HG02623 (cell line): ENCODE measurements around the gene PCDH15.

Source experiments
- ATAC-seq: cut with Tn5 transposase; IDR thresholded peaks from one replicate; pipeline ENCODE4 v1.9.1; 2021; ENCODE audit warnings: moderate library complexity; ENCODE audit not compliant: unreplicated experiment

The PCDH15 gene

DNA sequence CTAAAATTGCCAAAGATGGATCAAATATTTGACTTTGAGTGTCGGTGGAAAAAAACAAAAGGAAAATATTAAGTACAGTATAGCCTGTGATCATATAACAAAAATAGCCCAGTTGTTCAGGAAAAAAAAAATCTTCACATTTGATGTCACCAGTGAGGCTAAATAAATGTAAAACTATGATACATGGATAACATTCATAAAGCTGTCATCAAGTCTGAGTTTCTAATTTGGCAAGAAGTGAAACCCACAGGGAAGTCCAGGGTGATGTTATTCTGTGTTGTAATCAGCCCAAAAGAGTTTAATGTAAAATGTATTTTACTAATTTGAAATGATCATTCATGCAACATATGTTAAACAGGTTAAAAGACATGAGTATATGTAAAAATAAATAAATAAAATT, 908.0 kb downstream of the PCDH15 start:
- ATAC-seq: no peak

DNA sequence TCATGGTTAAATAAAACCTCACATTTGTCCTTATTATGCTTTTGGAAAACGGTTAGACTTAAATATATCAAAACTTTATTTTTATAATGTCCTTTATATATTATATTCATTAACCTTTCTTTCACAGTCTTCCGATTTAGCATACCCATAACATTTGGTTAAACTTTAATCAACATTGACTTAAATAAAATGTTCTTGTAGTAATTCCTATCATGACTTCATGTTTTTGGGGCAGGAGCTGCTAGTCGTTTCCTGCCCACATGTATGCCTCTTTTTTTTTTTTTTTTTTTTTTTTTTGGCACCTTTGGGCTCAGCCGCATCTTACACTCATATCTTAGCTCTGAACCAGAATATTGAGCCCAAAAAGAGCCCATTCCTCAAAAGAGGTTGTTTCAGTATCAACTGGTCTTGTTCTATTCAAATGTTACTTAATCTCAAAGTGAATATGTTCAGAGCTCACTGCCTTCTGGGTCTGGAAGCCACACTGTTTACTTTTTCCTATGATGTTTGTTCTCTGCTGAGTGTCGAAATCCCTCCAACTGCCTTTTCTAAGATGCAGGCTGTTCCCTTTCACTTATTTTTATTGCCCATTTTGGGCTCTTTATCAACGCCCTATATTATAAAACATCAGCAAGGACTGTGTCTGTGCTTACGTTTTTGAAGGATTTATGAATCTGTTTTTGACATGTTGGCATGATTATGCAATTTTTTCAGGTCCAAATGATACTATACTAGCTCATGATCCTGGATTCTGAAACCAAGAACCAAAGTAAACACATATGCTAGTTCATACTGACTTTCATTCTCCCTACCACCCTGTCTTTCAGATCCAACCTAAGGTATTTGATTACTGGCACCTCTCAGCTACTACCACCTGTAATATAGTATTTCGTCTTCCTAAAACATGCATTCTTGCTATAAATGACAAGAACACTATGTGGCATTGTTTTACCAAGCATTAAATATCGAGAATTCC, 914.4 kb downstream of the PCDH15 start:
- ATAC-seq: no peak

DNA sequence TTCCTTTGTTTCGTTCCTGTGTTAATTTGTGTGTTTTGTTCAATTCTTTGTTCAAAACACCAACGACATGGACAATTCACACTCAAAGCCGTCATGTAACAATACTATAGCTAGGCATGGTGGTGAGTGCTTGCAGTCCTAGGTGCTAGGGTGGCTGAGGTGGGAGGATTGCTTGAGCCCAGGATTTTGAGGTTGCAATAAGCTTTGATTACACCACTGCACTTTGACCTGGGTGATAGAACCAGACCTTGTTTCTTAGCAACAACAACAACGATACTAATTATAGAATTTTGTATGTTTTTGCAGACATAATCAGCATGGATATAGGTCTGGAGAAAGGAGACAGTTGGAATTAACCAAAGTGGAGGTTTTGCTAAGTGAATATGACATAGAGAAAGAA, 936.2 kb downstream of the PCDH15 start:
- no peak for ATAC-seq

DNA sequence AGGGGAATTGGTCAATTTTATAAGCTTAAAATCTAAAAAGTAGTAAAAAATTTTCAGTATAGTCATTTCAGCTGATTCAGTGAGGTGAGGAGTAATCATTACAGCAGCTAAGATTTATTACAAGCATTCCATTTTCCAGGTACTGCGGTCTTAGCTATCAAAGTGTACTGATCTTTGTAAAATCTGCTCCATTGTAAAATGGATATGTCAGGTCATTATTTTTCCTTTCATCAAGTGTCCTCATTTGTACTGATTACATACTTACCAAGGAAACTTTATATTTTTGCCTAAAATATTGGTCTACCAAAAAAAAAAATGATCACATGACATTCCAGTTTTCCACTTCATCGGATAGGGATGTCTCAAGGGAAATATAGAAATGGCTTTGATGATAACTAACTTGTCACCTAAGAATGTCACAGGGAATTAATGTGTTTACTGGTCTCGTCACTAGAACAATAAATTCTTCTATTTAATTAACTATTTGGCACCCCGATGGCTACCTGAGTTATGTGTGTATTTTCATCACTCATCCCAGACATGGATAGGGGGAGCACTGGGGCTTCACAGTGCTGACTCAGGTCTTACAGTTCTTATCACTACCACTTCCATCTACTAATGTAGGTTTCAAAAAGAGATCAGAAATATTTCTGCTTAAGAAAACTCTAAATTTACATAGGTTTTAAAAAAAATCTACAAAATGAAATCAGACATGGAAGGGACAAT, 948.4 kb downstream of the PCDH15 start:
- ATAC-seq: no peak

DNA sequence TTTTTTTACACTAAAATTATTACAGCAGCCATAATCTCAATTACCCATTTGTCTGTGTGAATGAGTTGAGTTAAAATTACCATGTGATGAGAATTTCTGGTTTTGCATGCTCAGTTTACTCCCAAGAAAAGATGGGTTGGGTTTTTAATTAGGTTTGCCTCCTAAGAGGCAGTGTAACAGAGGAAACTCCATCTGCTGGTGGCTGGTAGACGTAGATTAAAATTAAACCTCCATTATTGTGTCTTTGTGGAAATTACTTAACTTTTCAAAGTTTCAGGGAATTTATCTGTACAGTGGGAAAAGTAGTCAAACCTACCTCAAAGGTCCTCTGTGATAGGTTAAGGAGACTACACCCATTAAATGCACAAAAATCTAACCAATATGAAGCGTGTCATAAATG, 954.2 kb downstream of the PCDH15 start:
- no peak for ATAC-seq

DNA sequence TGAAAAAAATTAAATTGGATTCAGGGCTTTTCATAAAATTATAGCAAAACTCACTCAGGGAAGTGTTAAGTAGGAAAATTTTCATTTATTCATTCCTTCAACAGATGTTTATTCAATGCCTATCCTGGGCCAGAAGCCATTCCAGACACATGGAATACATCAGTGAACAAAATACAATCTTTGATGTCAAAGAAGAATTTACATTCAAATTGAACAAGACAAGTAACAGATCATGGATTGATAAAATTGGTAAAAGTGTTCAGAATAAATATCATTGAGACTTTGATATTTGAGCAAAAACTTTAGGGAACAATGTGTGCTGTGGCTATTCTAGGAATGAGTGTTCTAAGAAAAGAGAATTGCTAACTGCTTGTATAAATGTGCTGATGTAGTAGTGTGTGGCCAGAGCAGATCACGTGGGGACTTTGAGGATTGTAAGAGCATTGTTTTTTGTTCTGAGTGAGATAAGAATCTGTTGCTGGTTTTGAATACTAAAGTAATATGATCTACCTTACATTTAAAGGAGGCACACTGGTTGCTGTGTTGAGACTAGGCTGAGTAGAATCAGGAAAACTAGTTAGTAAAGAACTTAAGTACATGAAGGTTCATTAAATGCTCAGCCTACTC, 957.2 kb downstream of the PCDH15 start:
- no peak for ATAC-seq

DNA sequence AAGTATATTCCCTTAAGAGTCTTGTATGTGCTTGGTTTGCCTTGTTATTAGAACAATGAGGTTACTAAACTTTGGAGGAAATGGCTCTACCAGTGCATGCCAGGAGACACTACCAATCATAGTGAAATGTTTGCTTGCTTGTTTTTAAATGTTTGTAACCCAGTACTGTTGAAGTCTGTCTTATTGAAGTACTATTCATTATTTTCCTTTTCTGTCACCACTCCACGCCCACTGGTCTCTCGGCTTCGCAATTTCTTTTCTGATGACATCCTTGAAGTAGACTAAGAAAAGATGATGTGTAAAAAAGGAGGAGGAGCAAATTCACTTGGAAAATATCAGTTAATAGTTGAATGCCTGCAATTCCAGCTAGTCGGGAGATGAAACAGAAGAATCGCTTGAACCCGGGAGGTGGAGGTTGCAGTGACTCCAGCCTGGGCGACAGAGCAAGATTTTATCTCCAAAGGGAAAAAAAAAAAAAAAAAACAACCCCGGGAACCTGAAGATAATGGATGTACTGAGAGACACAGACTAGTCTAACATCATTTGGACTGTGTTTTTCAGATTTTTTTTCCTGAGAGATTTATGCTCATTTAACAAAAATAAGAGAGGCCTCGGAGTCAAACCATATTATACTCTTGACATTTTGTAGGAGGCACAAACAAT, 959.4 kb downstream of the PCDH15 start:
- no peak for ATAC-seq

DNA sequence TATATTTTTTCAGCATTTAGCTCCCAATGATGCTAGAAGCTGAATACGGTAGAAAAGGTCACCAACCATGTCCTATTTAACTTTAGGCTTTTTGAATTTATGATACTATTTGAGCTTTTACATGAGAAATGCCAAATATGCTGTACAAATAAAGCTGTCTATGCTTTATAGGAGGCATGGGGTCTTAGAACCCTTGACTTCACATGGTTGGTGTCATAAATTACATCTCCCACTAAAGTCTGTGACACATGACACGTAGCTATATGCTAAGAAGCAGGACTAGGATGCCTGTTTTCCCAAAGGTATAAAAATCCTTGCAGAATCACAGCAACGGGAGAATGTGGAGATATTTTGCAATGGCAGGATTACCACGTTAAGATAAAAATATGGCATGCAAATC, 960.4 kb downstream of the PCDH15 start:
- no peak for ATAC-seq

DNA sequence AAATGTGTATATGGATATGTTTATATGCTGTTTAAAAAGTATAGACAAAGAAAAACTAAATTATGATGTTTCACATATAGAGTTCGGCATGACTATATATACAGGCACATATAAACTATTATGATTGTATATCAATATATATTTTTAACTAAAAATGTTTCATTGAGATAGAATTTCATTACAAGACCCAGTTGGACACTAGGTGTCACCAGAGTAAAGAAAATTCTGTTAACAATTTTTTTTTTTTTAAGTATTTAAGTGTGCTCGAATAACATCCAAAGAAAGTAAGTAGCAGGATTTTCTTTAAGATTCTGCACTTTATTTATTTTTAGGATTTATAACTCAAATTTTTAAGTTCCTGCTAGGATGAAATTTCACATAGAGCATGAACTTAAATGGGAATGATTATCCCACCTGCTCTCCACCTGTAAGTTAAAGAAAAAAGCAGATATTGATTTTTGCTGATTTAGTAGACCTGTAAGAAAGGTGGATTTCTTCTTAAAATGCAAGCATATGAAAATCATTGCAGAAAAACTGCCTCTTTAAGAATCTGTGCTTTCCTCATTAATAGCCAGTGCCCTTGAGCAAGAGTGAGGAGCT, 961.5 kb downstream of the PCDH15 start:
- ATAC-seq: no peak

DNA sequence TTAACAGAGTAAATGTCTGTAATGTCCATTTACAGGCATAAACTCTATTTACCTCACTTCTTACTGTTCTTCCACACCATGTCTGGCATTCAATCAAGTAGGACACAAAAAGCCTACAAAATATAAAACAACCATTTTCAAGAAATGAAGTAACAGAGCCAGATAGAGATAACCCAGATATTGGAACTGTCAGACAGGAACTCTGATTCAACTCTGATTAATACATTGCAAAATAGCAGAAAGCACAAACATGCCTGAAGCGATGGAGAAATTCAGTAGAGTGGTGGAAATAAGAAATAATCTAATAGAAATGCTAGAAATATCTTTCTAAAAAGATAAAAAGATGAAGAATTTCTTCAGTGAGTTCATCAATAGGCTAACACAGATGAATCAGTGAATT, 964.4 kb downstream of the PCDH15 start:
- no peak for ATAC-seq

DNA sequence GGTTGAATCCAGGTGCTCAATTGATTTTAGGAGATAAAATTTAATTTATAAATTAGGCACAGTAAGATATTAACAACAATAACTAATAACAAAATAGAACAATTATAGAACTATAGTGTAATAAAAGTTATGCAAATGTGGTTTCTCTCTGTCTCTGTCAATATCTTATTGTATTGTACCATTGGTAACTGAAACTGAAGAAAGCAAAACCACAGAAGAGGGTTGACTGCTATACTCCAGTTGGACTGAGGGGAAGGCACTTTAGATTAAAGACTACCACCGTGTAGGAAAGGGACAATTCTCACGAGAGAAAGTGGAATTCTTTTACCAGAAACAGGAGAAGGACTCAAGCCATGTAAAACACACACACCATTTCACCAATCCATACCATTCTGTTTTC, 967.1 kb downstream of the PCDH15 start:
- ATAC-seq: no peak

DNA sequence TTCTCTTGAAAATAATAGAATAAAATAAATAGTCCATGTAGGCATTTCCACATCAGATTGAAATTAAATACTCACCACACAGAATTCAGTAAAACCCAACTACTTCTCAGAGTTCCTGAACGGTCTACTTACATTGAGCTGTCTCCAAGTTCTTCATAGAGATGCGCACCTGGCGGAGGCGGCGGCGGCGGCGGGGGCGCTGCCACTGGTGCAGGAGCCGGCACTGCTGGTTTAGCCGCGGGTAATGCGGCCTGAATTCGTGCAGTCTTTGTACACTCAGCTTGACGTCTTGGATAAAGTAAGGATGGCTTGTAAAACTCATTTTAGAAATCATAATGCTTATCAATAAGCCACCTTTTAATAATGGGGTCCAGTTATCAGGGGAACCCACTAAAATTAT, 973.8 kb downstream of the PCDH15 start:
- ATAC-seq: no peak

DNA sequence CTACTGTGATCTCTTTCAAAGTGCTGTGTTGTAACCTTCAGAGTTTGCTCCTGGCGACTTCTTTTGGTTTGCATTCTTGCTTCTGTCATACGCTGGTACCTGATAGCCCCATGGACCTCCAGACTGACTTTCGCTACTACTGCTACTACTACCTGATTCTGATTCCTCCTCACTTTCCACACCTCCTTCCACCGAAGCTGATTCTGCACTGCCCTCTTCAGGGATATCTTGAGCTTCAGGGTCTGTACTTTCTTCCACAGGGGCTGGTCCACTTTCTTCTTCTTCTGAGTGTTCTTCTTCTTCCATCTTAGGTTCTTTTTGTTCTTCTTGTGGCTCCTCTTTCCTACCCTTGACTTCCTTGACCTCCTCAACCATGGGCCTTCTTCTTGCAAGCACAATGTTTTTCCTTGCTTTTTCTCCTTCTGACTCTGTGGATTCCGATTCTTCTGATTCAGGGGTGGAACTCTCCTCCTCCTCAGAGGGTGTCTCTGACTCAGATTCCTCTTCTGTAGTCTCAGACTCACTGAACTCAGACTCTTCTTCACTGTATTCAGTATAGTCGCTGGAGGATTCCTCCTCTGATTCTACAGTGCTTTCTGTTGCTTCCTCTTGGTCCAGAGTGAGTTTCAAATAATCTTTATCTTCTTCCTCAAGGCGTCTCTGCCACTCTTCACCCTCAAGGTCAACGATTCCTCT, 992.2 kb downstream of the PCDH15 start:
- ATAC-seq: no peak

DNA sequence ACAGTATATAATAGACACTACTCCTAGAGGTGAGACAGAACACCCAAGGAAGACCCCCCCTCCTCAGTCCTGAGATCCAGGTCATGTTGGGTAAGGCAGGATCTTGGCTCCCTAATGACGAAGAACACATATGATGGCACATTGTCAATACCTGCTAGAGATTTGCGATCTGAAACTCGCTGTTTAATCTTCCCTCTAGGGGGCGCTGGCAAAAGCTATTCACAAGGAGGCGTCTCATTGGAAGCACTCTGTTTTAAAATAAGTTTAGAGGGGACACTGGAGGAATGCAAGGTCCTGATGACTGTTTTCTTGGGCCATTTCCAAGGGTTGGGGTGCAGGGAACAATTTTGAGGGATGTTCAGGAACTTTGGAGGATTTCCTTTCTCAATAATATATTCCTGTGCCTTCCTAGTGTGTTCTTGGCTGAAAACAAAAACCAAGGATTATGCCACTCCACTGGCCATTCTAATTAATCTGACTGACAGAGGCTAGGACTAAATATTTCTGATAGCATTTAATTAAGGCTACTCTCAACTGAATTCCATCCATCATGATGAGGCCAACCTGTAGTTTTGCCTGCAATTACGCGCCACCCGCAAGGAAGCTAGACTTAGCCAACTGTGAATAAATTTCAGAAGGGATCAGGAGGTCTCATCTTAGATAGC, 1014.7 kb downstream of the PCDH15 start:
- no peak for ATAC-seq

DNA sequence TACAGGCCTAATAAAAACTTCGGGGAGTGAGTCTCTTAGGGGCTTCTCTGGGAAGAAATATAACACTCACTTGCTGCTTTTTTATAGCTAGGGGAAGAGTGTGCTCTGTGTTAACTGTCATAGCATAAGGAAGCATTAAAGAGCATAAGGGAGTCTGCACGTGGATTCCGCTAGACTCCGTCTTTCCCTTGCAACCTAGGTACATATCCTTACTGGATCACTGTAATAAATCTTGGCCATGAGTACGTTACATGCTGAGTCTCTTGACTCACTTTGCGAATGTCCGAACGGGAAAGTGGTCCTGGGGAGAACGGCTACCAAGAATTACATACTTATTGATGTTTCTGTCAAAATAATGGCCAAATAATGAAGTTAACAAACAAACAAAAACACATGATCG, 1029.3 kb downstream of the PCDH15 start:
- no peak for ATAC-seq

DNA sequence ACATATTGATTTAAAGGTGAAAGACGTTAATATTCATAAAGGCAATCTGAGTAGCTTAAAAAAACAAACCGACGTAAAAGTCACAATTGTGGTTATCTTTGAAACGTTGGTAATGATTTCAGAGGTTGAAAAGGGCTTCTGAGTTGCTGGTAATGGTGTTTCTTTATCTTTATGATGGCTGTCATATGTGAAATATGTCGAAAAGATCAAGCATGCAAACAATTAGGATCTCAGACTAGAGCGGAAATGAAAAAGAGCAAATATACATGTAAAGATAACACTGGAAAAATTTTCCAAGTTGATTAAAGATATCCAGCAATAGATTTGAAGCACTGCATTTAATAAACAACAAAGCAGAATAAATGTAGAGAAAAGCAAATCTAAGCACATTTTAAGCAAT, 1030.1 kb downstream of the PCDH15 start:
- no peak for ATAC-seq

DNA sequence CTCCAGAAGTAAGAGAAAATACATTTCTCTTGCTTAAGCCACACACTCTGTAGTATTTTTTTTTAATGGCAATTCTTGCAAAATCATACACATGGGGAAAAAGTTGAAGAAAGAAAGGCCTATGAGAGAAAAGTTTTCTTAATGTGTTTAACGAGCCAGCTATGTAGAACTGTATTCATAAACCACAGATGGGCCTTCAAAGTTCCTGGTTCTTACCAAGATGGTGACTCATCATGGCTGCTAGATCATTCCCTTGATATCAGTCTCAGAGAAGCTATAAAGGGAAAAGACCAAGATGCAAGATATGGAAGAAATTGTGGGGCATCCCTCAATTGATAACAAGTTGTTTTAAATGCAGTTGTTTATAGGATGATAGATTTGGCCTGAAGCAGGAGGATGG, 1035.7 kb downstream of the PCDH15 start:
- ATAC-seq: no peak

DNA sequence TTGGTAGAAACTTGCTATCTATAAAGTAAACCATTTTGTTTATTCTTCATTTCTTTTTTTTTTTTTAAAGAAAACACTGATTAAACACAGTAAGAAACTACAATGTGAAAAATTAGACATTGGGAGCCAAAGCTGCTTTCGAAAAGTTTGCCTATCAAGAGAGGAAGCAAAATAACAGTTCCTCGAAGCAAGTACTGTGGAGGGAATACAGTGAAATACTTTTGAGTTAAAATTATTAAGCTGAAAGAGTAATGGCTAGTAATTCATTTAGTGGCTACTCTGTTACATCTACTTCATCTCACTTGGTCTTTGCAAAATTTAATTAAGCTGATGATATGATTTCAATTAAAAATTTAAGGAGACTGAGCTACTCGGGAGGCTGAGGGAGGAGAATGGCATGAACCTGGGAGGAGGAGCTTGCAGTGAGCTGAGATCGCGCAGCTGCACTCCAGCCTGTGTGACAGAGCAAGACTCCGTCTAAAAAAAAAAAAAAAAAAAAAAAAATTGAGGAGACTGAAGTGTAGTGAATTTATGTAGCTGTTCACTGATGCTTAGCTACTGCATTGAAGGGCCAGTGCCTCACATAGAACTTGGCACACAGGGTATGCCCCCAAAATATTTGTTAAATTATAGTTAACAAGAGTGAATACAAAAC, 1046.3 kb downstream of the PCDH15 start:
- no peak for ATAC-seq
